GM12878 (cell line): ENCODE results near the gene TSC2.
"Not testable (repeated sequence)": the region's sequence is repeated elsewhere in the genome, so short reads cannot be mapped to it uniquely, and the experiment has no call there.

Experiments used
- CBX3 ChIP-seq: fragments of 200-600 bp; sonication (generic); IDR thresholded peaks from 2 replicates; pipeline ENCODE4 v1.6.1; 2016; ENCODE audit warnings: low read depth, borderline replicate concordance
- EP300 ChIP-seq, 2 experiments: fragments of 150-350 bp in 1 of 2; IDR thresholded peaks; 2 replicates each; pipeline ENCODE4 v1.6.1; 2011 to 2012; ENCODE audit warnings: low read depth in 2 of 2, low read length in 2 of 2, borderline replicate concordance in 1 of 2, improper control_type of control experiment in 1 of 2, inconsistent platforms in 1 of 2; ENCODE audit not compliant: control insufficient read depth in 1 of 2
- HCFC1 ChIP-seq: fragments of 150-350 bp; IDR thresholded peaks from 2 replicates; pipeline ENCODE4 v1.6.1; 2014; ENCODE audit warnings: low read length
- MAX ChIP-seq: IDR thresholded peaks from 2 replicates; pipeline ENCODE4 v1.6.1; 2012; ENCODE audit warnings: low read depth, low read length, improper control_type of control experiment
- POLR2AphosphoS2 ChIP-seq: IDR thresholded peaks from 2 replicates; pipeline ENCODE4 v1.6.1; 2011; ENCODE audit warnings: low read depth, mild to moderate bottlenecking, low read length, improper control_type of control experiment, moderate library complexity
- POLR2AphosphoS5 ChIP-seq: IDR thresholded peaks from 2 replicates; pipeline ENCODE4 v1.6.1; 2011; ENCODE audit warnings: mild to moderate bottlenecking, low read length, inconsistent platforms
- REST ChIP-seq: IDR thresholded peaks from 2 replicates; pipeline ENCODE4 v1.6.1; 2012; ENCODE audit warnings: mild to moderate bottlenecking, low read depth, low read length
- RFX5 ChIP-seq: IDR thresholded peaks from 2 replicates; pipeline ENCODE4 v1.6.1; 2011; ENCODE audit warnings: low read depth, low read length, improper control_type of control experiment
- USF1 ChIP-seq: IDR thresholded peaks from 2 replicates; pipeline ENCODE4 v1.6.1; 2011; ENCODE audit warnings: borderline replicate concordance, low read depth, mild to moderate bottlenecking, moderate library complexity, mixed read lengths, low read length; ENCODE audit not compliant: insufficient read depth; ENCODE audit errors: extremely low read length

GRCh38 chr16:2117341-2117740 is 69.6 kb downstream of the TSC2 start:
- TF ChIP-seq MAX; EP300 (IDR thresholded peaks at IDR 0.05; ENCODE audit: borderline replicate concordance in 1 of 2, control insufficient read depth in 1 of 2, low read depth in 2 of 2, low read length in 2 of 2); USF1; CBX3; HCFC1; POLR2AphosphoS5; REST; RFX5; POLR2AphosphoS2: not testable (repeated sequence)
